NCI-H2107 treated with DMSO at 0.1 percent for 48 hours (cell line): ENCODE measurements around the gene CD99.
"Not testable (repeated sequence)": the region's sequence is repeated elsewhere in the genome, so short reads cannot be mapped to it uniquely, and the experiment has no call there.

Experiments
- DNase-seq: peaks from one replicate; lab custom pipeline; 2025; ENCODE audit not compliant: unreplicated experiment; lab: John Stamatoyannopoulos, UW

The CD99 gene

GRCh38 chrX:2675657-2676200 lies 15.4 kb upstream of the CD99 start:
- not testable (repeated sequence) for DNase-seq

- DNase-seq = no peak
These were observed 14.1 kb upstream of the CD99 start for GRCh38 chrX:2676794-2677675.

- DNase-seq = no peak
These were observed 13.3 kb upstream of the CD99 start for GRCh38 chrX:2677764-2678163.

- no peak for DNase-seq
These were observed 12.5 kb upstream of the CD99 start for GRCh38 chrX:2678583-2678982.

- no peak for DNase-seq
These were observed 11.3 kb upstream of the CD99 start for GRCh38 chrX:2679534-2680485.

- DNase-seq = no peak
These were observed 10.4 kb upstream of the CD99 start for GRCh38 chrX:2680486-2681348.

GRCh38 chrX:2682565-2683177 lies 8.4 kb upstream of the CD99 start:
- DNase-seq = no peak

GRCh38 chrX:2684256-2684655 lies 6.8 kb upstream of the CD99 start:
- no peak for DNase-seq

- DNase-seq = no peak
These were observed 5.2 kb upstream of the CD99 start for GRCh38 chrX:2685886-2686285.

- no peak for DNase-seq
These were observed 1.1 kb upstream of the CD99 start for GRCh38 chrX:2689773-2690666.

- no peak for DNase-seq
These were observed 587 bp downstream of the CD99 start for GRCh38 chrX:2691543-2692220.

GRCh38 chrX:2692221-2693112 lies 1.4 kb downstream of the CD99 start:
- DNase-seq = no peak

GRCh38 chrX:2693113-2694002 lies 2.3 kb downstream of the CD99 start:
- no peak for DNase-seq

- DNase-seq = no peak
These were observed 3.8 kb downstream of the CD99 start for GRCh38 chrX:2694914-2695267.

- DNase-seq = no peak
These were observed 5.7 kb downstream of the CD99 start for GRCh38 chrX:2696698-2697215.

GRCh38 chrX:2697306-2697705 lies 6.2 kb downstream of the CD99 start:
- no peak for DNase-seq
